Spleen (tissue), 11 donors: ENCODE data around the gene CEP162. TPM values are rescaled to one million over a fixed set of nuclear protein-coding genes. Genes with fewer than 3 reads are reported as not detected.

Source experiments
- DNase-seq: peaks from one replicate; pipeline ENCODE4 v3.0.0-alpha.2; 2020
- H3K27ac ChIP-seq, 8 donors: fragments of 200-600 bp; sonication (generic) in 7 of 8; 1 replicate in 4 of 8; 2 replicates in 4 of 8; pipeline versions ENCODE4 v1.5.0 to v1.8.0; 2016 to 2021; ENCODE audit warnings: inconsistent platforms in 4 of 8, mild to moderate bottlenecking in 4 of 8, moderate library complexity in 1 of 8
- H3K27me3 ChIP-seq, 7 donors: fragments of 200-600 bp; sonication (generic) in 6 of 7; replicated peaks in 1 of 7; 1 replicate in 4 of 7; 2 replicates in 3 of 7; pipeline versions ENCODE4 v1.5.0 to v1.8.0; 2016 to 2021; ENCODE audit warnings: inconsistent platforms in 3 of 7, mild to moderate bottlenecking in 1 of 7
- H3K36me3 ChIP-seq, 6 donors: fragments of 200-600 bp; sonication (generic) in 5 of 6; 1 replicate in 4 of 6; 2 replicates in 2 of 6; pipeline versions ENCODE4 v1.5.0 to v1.8.0; 2016 to 2021; ENCODE audit warnings: inconsistent platforms in 2 of 6
- H3K4me1 ChIP-seq, 6 donors: fragments of 200-600 bp; sonication (generic) in 5 of 6; 1 replicate in 3 of 6; 2 replicates in 3 of 6; pipeline versions ENCODE4 v1.5.0 to v1.8.0; 2016 to 2021; ENCODE audit warnings: inconsistent platforms in 3 of 6
- H3K4me3 ChIP-seq, 8 donors: fragments of 200-600 bp; sonication (generic) in 7 of 8; 1 replicate in 4 of 8; 2 replicates in 4 of 8; pipeline versions ENCODE4 v1.5.0 to v1.8.0; 2016 to 2021; ENCODE audit warnings: inconsistent platforms in 4 of 8, mild to moderate bottlenecking in 4 of 8, moderate library complexity in 2 of 8
- H3K9me3 ChIP-seq, 8 donors: fragments of 200-600 bp; sonication (generic) in 7 of 8; 1 replicate in 4 of 8; 2 replicates in 4 of 8; pipeline versions ENCODE4 v1.5.0 to v1.8.0; 2016 to 2021; ENCODE audit warnings: inconsistent platforms in 4 of 8
- CTCF ChIP-seq, 11 experiments: fragments of 200-600 bp in 7 of 11; fragments of 450-650 bp in 4 of 11; sonication (generic) in 4 of 11; IDR thresholded peaks in 8 of 11; conservative IDR thresholded peaks in 3 of 11; 1 replicate in 7 of 11; 2 replicates in 4 of 11; pipeline versions ENCODE4 v1.4.0 to v1.8.0; 2016 to 2021; ENCODE audit warnings: antibody characterized with exemption in 11 of 11, inconsistent platforms in 4 of 11, mild to moderate bottlenecking in 1 of 11
- POLR2A ChIP-seq, 3 donors: fragments of 450-650 bp; IDR thresholded peaks; one replicate each; pipeline ENCODE4 v1.5.1; 2017; ENCODE audit warnings: antibody characterized with exemption in 3 of 3, mild to moderate bottlenecking in 1 of 3
- POLR2AphosphoS5 ChIP-seq, 3 donors: sonication (generic); formaldehyde crosslinking; IDR thresholded peaks; one replicate each; pipeline ENCODE4 v1.5.1; 2017; ENCODE audit warnings: antibody characterized with exemption in 3 of 3
- WGBS, 5 donors: extraction: QIAGEN DNeasy Blood & Tissue Kit in 3 of 5; methylation state at CpG; one replicate each; pipeline versions ENCODE4 v1.1.5 to v1.1.7; 2013 to 2018; 5-methylcytosine and 5-hydroxymethylcytosine counted together
- intact Hi-C: fragments of 100-400 bp; cut with DNase I; formaldehyde crosslinking; loops from one replicate; pipeline ENCODE4 v1.15.0; 2023; ENCODE audit warnings: low total_unique reads
- polyA plus RNA-seq, 3 donors: library from polyadenylated mRNA; stranded (reverse); fragments of 200-250 nt; gene quantifications; one replicate each; pipeline ENCODE4 v1.2.1, GENCODE V29; 2013
- total RNA-seq, 7 donors: library from RNA; depleted of rRNA in 3 of 7; stranded (reverse); fragments of >200 nt in 3 of 7; fragmentation: NEBNext Ultra II Directional in 4 of 7; extraction: Animal tissue kit (Norgen Biotek cat#: 25700) in 4 of 7; gene quantifications; one replicate each; pipeline versions ENCODE4 v1.1.0 to v1.2.1, GENCODE V29; 2016 to 2021
- donor health status: healthy with polysubstance abuse.
- donor health status: DM: no; HTN: no; CAD: no; lungs with moderate emphysema.
- donor health status: DM: no; HTN: no; CAD: no.
- donor health status: Bipolar disorder and iron deficiency.
- donor health status: healthy.
- donor health status: DM: no; HTN: no; CAD: no.
- donor health status: DM: yes; HTN: yes; CAD: no.

The CEP162 gene
- total and polyA plus RNA-seq, 10 donors, result 5.1 to 22.8 (median 10.3) TPM

GRCh38 chr6:84103029-84103428 is 124.4 kb downstream of the CEP162 start:
- Histone ChIP-seq H3K36me3 (no peaks in the 10 kb centered on the region), H3K4me3 (no peak overlapping the region), H3K27ac (no peak overlapping the region), H3K9me3 (peaks cover 0 to 10% (median 0%) of the 10 kb centered on the region in 8 donors), H3K27me3 (peaks cover 0 to 10% (median 0%) of the 10 kb centered on the region in 7 donors), H3K4me1 (no peaks in the 10 kb centered on the region)
- TF ChIP-seq POLR2AphosphoS5 (IDR thresholded peaks at IDR 0.05) (no peak), POLR2A (IDR thresholded peaks at IDR 0.05) (no peak), CTCF (IDR thresholded peaks at IDR 0.05 in 8 of 11, conservative IDR thresholded peaks at IDR 0.05 in 3 of 11) (no peak)
- intact Hi-C loops, result no loop called here
- DNase-seq, result no peak
- WGBS, 5 donors, result 7 to 30% (median 20%) methylated on average over 1 of the region's 1 CpG

GRCh38 chr6:84095156-84095555 is 132.3 kb downstream of the CEP162 start:
- Histone ChIP-seq H3K36me3 (no peaks in the 10 kb centered on the region), H3K27me3 (peaks cover 0 to 1% (median 0%) of the 10 kb centered on the region in 7 donors), H3K4me3 (no peak overlapping the region), H3K27ac (no peak overlapping the region), H3K9me3 (no peaks in the 10 kb centered on the region), H3K4me1 (no peaks in the 10 kb centered on the region)
- no peak for DNase-seq
- intact Hi-C loops, result no loop called here
- TF ChIP-seq CTCF (IDR thresholded peaks at IDR 0.05 in 8 of 11, conservative IDR thresholded peaks at IDR 0.05 in 3 of 11) (no peak), POLR2A (IDR thresholded peaks at IDR 0.05) (no peak), POLR2AphosphoS5 (IDR thresholded peaks at IDR 0.05) (no peak)

- WGBS, 5 donors, result 58 to 72% (median 66%) methylated on average over 4 of the region's 4 CpGs
- TF ChIP-seq CTCF (IDR thresholded peaks at IDR 0.05 in 8 of 11, conservative IDR thresholded peaks at IDR 0.05 in 3 of 11) (no peak), POLR2AphosphoS5 (IDR thresholded peaks at IDR 0.05) (no peak), POLR2A (IDR thresholded peaks at IDR 0.05) (no peak)
- Histone ChIP-seq H3K27ac (no peak overlapping the region), H3K9me3 (no peaks in the 10 kb centered on the region), H3K36me3 (no peaks in the 10 kb centered on the region), H3K27me3 (no peaks in the 10 kb centered on the region), H3K4me1 (no peaks in the 10 kb centered on the region), H3K4me3 (no peak overlapping the region)
- DNase-seq, result no peak
- intact Hi-C loops, result no loop called here
Measured at GRCh38 chr6:84093441-84094435, 133.7 kb downstream of the CEP162 start.

- Histone ChIP-seq H3K4me3 (no peak overlapping the region), H3K4me1 (no peaks in the 10 kb centered on the region), H3K27ac (no peak overlapping the region), H3K27me3 (no peaks in the 10 kb centered on the region), H3K9me3 (no peaks in the 10 kb centered on the region), H3K36me3 (no peaks in the 10 kb centered on the region)
- no peak for DNase-seq
- 70 to 84% (median 74%) methylated on average over 3 of the region's 3 CpGs for WGBS, 5 donors
- TF ChIP-seq POLR2AphosphoS5 (IDR thresholded peaks at IDR 0.05) (no peak), POLR2A (IDR thresholded peaks at IDR 0.05) (no peak), CTCF (IDR thresholded peaks at IDR 0.05 in 8 of 11, conservative IDR thresholded peaks at IDR 0.05 in 3 of 11) (no peak)
- intact Hi-C loops, result no loop called here
Measured at GRCh38 chr6:84089552-84089951, 137.9 kb downstream of the CEP162 start.
